ENCODE data around the gene ALLC.

DNA sequence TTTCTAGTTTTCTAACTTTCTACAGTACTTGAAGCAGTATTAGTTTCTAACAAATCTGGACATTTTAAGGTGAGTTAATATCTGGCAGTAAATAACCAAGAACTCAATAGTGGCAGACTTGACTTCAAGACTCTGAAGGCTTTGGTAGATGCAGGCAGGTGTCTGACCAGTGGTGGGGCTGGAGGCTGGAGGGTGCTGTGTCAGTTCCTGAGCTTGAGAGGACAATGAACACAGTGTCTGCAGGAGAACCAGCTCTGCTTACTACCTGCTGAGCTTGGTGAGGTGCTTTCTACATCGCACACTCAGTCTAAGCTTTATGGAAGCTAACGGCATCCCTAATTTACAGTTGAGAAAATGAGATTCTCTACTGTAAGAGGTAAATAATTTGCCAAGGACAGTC, 21.2 kb downstream of the ALLC start:
- TF ChIP-seq, protein P1, sequence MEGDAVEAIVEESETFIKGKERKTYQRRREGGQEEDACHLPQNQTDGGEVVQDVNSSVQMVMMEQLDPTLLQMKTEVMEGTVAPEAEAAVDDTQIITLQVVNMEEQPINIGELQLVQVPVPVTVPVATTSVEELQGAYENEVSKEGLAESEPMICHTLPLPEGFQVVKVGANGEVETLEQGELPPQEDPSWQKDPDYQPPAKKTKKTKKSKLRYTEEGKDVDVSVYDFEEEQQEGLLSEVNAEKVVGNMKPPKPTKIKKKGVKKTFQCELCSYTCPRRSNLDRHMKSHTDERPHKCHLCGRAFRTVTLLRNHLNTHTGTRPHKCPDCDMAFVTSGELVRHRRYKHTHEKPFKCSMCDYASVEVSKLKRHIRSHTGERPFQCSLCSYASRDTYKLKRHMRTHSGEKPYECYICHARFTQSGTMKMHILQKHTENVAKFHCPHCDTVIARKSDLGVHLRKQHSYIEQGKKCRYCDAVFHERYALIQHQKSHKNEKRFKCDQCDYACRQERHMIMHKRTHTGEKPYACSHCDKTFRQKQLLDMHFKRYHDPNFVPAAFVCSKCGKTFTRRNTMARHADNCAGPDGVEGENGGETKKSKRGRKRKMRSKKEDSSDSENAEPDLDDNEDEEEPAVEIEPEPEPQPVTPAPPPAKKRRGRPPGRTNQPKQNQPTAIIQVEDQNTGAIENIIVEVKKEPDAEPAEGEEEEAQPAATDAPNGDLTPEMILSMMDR (IDR thresholded peaks at IDR 0.05; ENCODE audit: low read depth, low read length, poor library complexity, severe bottlenecking), result no peak
- no peak for TF ChIP-seq EZH2phosphoT487 (IDR thresholded peaks at IDR 0.05; ENCODE audit: borderline replicate concordance, low read length)
